Mesothelial cell of epicardium (in vitro differentiated cells): Measurements from ENCODE around the gene SGCA. TPM values are rescaled to one million over a fixed set of nuclear protein-coding genes. Genes with fewer than 3 reads are reported as not detected.

Experiments
- DNase-seq, 2 experiments: peaks; one replicate each; pipeline ENCODE4 v3.0.0; 2021; ENCODE audit warnings: low spot score in 2 of 2; ENCODE audit not compliant: unreplicated experiment in 2 of 2
- H3K27ac Mint-ChIP-seq: 2 replicates; pipeline ENCODE4 v1.8.0; 2021; ENCODE audit warnings: mixed read lengths
- H3K27me3 Mint-ChIP-seq: 2 replicates; pipeline ENCODE4 v1.8.0; 2021; ENCODE audit warnings: low read depth, mixed read lengths
- H3K36me3 Mint-ChIP-seq: 2 replicates; pipeline ENCODE4 v1.8.0; 2021; ENCODE audit warnings: mixed read lengths
- H3K4me1 Mint-ChIP-seq: 2 replicates; pipeline ENCODE4 v1.8.0; 2021; ENCODE audit warnings: mixed read lengths
- H3K4me3 Mint-ChIP-seq: 2 replicates; pipeline ENCODE4 v1.8.0; 2021; ENCODE audit warnings: mild to moderate bottlenecking, moderate library complexity, mixed read lengths
- H3K9me3 Mint-ChIP-seq: 2 replicates; pipeline ENCODE4 v1.8.0; 2021; ENCODE audit warnings: mixed read lengths
- CTCF ChIP-seq: fragments of 200-600 bp; sonication (generic); IDR thresholded peaks from one replicate; pipeline ENCODE4 v1.5.0; 2021; ENCODE audit warnings: antibody characterized with exemption; ENCODE audit not compliant: unreplicated experiment
- total RNA-seq: library from RNA; stranded (reverse); gene quantifications from 3 replicates; pipeline ENCODE4 v1.2.1, GENCODE V29; 2021

SGCA gene
- total RNA-seq, 1 donor from 2014 or later = not detected

- Mint-ChIP-seq H3K4me3 (peak overlapping the region; percentile 39), H3K27me3 (no peaks in the 10 kb centered on the region), H3K27ac (peak overlapping the region; percentile 99), H3K36me3 (no peaks in the 10 kb centered on the region), H3K4me1 (peaks cover 84% of the 10 kb centered on the region), H3K9me3 (no peaks in the 10 kb centered on the region)
- no peak for TF ChIP-seq CTCF
- peak; percentile 68 to 78 for DNase-seq
Observed at GRCh38 chr17:50210240-50211225, 44.7 kb downstream of the SGCA start.

- DNase-seq = no peak
- H3K4me3 Mint-ChIP-seq = peak overlapping the region; percentile 40
- TF ChIP-seq CTCF = no peak
- H3K9me3 Mint-ChIP-seq = no peaks in the 10 kb centered on the region
- peaks cover 78% of the 10 kb centered on the region for H3K4me1 Mint-ChIP-seq
- no peaks in the 10 kb centered on the region for H3K36me3 Mint-ChIP-seq
- peak overlapping the region; percentile 99 for H3K27ac Mint-ChIP-seq
- H3K27me3 Mint-ChIP-seq = no peaks in the 10 kb centered on the region
Observed at GRCh38 chr17:50211249-50212120, 45.7 kb downstream of the SGCA start.

- no peaks in the 10 kb centered on the region for H3K27me3 Mint-ChIP-seq
- no peak for DNase-seq
- peak overlapping the region; percentile 28 for H3K4me3 Mint-ChIP-seq
- no peaks in the 10 kb centered on the region for H3K36me3 Mint-ChIP-seq
- peaks cover 73% of the 10 kb centered on the region for H3K4me1 Mint-ChIP-seq
- H3K9me3 Mint-ChIP-seq = no peaks in the 10 kb centered on the region
- H3K27ac Mint-ChIP-seq = peak overlapping the region; percentile 99
- TF ChIP-seq CTCF = no peak
Observed at GRCh38 chr17:50212121-50212843, 46.5 kb downstream of the SGCA start.

GRCh38 chr17:50213026-50214022 is 47.5 kb downstream of the SGCA start:
- TF ChIP-seq CTCF = no peak
- peaks cover 73% of the 10 kb centered on the region for H3K4me1 Mint-ChIP-seq
- no peak for DNase-seq
- no peak overlapping the region for H3K4me3 Mint-ChIP-seq
- H3K27ac Mint-ChIP-seq = peak overlapping the region; percentile 99
- no peaks in the 10 kb centered on the region for H3K27me3 Mint-ChIP-seq
- H3K36me3 Mint-ChIP-seq = no peaks in the 10 kb centered on the region
- H3K9me3 Mint-ChIP-seq = no peaks in the 10 kb centered on the region
